H1 (cell line): ENCODE measurements around the gene RPGR. TPM values are rescaled to one million over a fixed set of nuclear protein-coding genes. Genes with fewer than 3 reads are reported as not detected.

Experiments used
- CTCF ChIA-PET: fragments of 300-600 bp; sonication (Branson Sonifier 250); formaldehyde crosslinking; loops from one replicate; lab custom pipeline; 2021; ENCODE audit not compliant: partially characterized antibody; lab: Charles Lee
- POLR2A ChIA-PET: fragments of 300-600 bp; sonication (Branson Sonifier 250); formaldehyde crosslinking; loops from one replicate; lab custom pipeline; 2021; ENCODE audit warnings: inconsistent platforms; ENCODE audit not compliant: partially characterized antibody; lab: Charles Lee
- DNase-seq, 2 experiments: peaks; one replicate each; pipeline versions ENCODE4 v3.0.0 to v3.0.0-alpha.2; 2010 to 2022; ENCODE audit warnings: low spot score in 2 of 2, low read depth in 1 of 2, mixed read lengths in 1 of 2
- FAIRE-seq: peaks from 2 replicates; lab custom pipeline; 2011; peaks lifted over from hg19 to GRCh38; lab: Jason Lieb, UNC
- H2AFZ ChIP-seq: 2 replicates; pipeline ENCODE4 v1.8.1; 2012; ENCODE audit warnings: low read length, inconsistent platforms
- H2AK5ac ChIP-seq: 2 replicates; pipeline ENCODE4 v1.6.1; 2013; ENCODE audit warnings: low read depth, low read length
- H2BK120ac ChIP-seq: replicated peaks from 2 replicates; pipeline ENCODE3; 2013; ENCODE audit warnings: low read depth, low read length, inconsistent platforms
- H2BK12ac ChIP-seq: 2 replicates; pipeline ENCODE4 v1.6.1; 2013; ENCODE audit warnings: low read depth, low read length
- H2BK15ac ChIP-seq: 2 replicates; pipeline ENCODE4 v1.6.1; 2013; ENCODE audit warnings: low read length
- H2BK20ac ChIP-seq: 2 replicates; pipeline ENCODE4 v1.6.1; 2013; ENCODE audit warnings: low read length
- H2BK5ac ChIP-seq: 2 replicates; pipeline ENCODE4 v1.6.1; 2013; ENCODE audit warnings: low read depth, low read length
- H3K14ac ChIP-seq: 2 replicates; pipeline ENCODE4 v1.6.1; 2013; ENCODE audit warnings: inconsistent platforms; ENCODE audit not compliant: insufficient read length
- H3K18ac ChIP-seq: 2 replicates; pipeline ENCODE4 v1.6.1; 2013; ENCODE audit warnings: low read length; ENCODE audit errors: extremely low read depth
- H3K23ac ChIP-seq: 2 replicates; pipeline ENCODE4 v1.6.1; 2013; ENCODE audit warnings: inconsistent platforms; ENCODE audit not compliant: insufficient read length
- H3K23me2 ChIP-seq: 2 replicates; pipeline ENCODE4 v1.6.1; 2013; ENCODE audit warnings: low read depth, low read length
- H3K27ac ChIP-seq: 2 replicates; pipeline ENCODE4 v1.6.1; 2011; ENCODE audit warnings: low read depth, low read length, inconsistent platforms
- H3K27me3 ChIP-seq, 4 experiments: replicated peaks in 1 of 4; 1 replicate in 1 of 4; 2 replicates in 3 of 4; pipeline versions ENCODE4 v1.6.1 to v1.8.1; 2011 to 2013; ENCODE audit warnings: low read length in 3 of 4, mild to moderate bottlenecking in 3 of 4, inconsistent platforms in 2 of 4, mixed read lengths in 2 of 4, moderate library complexity in 1 of 4; ENCODE audit not compliant: control insufficient read depth in 3 of 4, insufficient read depth in 3 of 4; ENCODE audit errors: extremely low read depth in 1 of 4
- H3K36me3 ChIP-seq, 4 experiments: 2 replicates each; pipeline versions ENCODE4 v1.6.1 to v1.8.1; 2011 to 2013; ENCODE audit warnings: mild to moderate bottlenecking in 4 of 4, low read length in 3 of 4, moderate library complexity in 2 of 4, control low read depth in 1 of 4, inconsistent platforms in 1 of 4; ENCODE audit not compliant: insufficient read depth in 4 of 4, control insufficient read depth in 2 of 4
- H3K4ac ChIP-seq: replicated peaks from 2 replicates; pipeline ENCODE3; 2013; ENCODE audit warnings: low read length, low read depth, mixed read lengths, inconsistent platforms; ENCODE audit not compliant: insufficient read length
- H3K4me1 ChIP-seq, 4 experiments: replicated peaks in 1 of 4; 1 replicate in 1 of 4; 2 replicates in 3 of 4; pipeline versions ENCODE4 v1.6.1 to v1.8.1; 2011 to 2013; ENCODE audit warnings: low read length in 3 of 4, inconsistent platforms in 2 of 4, mixed read lengths in 1 of 4; ENCODE audit not compliant: insufficient read depth in 4 of 4, control insufficient read depth in 3 of 4
- H3K4me2 ChIP-seq, 2 experiments: 2 replicates each; pipeline versions ENCODE4 v1.6.1 to v1.8.1; 2011 to 2013; ENCODE audit warnings: low read depth in 2 of 2, low read length in 2 of 2, control low read depth in 1 of 2, inconsistent platforms in 1 of 2, mild to moderate bottlenecking in 1 of 2; ENCODE audit not compliant: insufficient read depth in 1 of 2
- H3K4me3 ChIP-seq, 4 experiments: fragments of 200-600, 300-600 bp in 1 of 4; sonication (generic), shearing (Covaris generic), sonication (Bioruptor Twin) in 1 of 4; 2 replicates each; pipeline versions ENCODE4 v1.5.1 to v1.8.1; 2011 to 2016; ENCODE audit warnings: low read length in 4 of 4, low read depth in 3 of 4, control low read depth in 2 of 4, inconsistent platforms in 2 of 4, mild to moderate bottlenecking in 2 of 4, mixed read lengths in 1 of 4, moderate library complexity in 1 of 4; ENCODE audit not compliant: insufficient read depth in 2 of 4; ENCODE audit errors: extremely low read depth in 1 of 4
- H3K56ac ChIP-seq: replicated peaks from 2 replicates; pipeline ENCODE3; 2013; ENCODE audit warnings: low read depth, mild to moderate bottlenecking, mixed read lengths, low read length, inconsistent platforms; ENCODE audit not compliant: insufficient read length
- H3K79me1 ChIP-seq: 2 replicates; pipeline ENCODE4 v1.6.1; 2013; ENCODE audit warnings: low read depth, low read length, control low read depth
- H3K79me2 ChIP-seq, 2 experiments: 2 replicates each; pipeline versions ENCODE4 v1.6.1 to v1.8.1; 2012 to 2013; ENCODE audit warnings: low read length in 2 of 2, mild to moderate bottlenecking in 2 of 2, inconsistent platforms in 1 of 2; ENCODE audit not compliant: insufficient read depth in 2 of 2, control insufficient read depth in 1 of 2
- H3K9ac ChIP-seq, 4 experiments: replicated peaks in 1 of 4; 1 replicate in 1 of 4; 2 replicates in 3 of 4; pipeline versions ENCODE4 v1.6.1 to v1.8.1; 2011 to 2013; ENCODE audit warnings: low read depth in 3 of 4, low read length in 3 of 4, control low read depth in 2 of 4, mild to moderate bottlenecking in 2 of 4, moderate library complexity in 2 of 4, inconsistent platforms in 1 of 4; ENCODE audit errors: extremely low read depth in 1 of 4
- H3K9me3 ChIP-seq, 2 experiments: 2 replicates each; pipeline versions ENCODE4 v1.6.1 to v1.8.1; 2012 to 2013; ENCODE audit warnings: mild to moderate bottlenecking in 2 of 2, moderate library complexity in 2 of 2, control low read depth in 1 of 2, inconsistent platforms in 1 of 2, low read depth in 1 of 2, low read length in 1 of 2, mixed read lengths in 1 of 2; ENCODE audit not compliant: insufficient read depth in 2 of 2
- H4K20me1 ChIP-seq, 2 experiments: replicated peaks in 1 of 2; 2 replicates each; pipeline versions ENCODE3 to v1.8.1; 2011 to 2013; ENCODE audit warnings: inconsistent platforms in 2 of 2, low read length in 2 of 2, mild to moderate bottlenecking in 1 of 2; ENCODE audit not compliant: insufficient read depth in 2 of 2, control insufficient read depth in 1 of 2
- H4K5ac ChIP-seq: 2 replicates; pipeline ENCODE4 v1.6.1; 2013; ENCODE audit warnings: low read length, low read depth, mixed read lengths, inconsistent platforms; ENCODE audit not compliant: insufficient read length
- H4K8ac ChIP-seq: 2 replicates; pipeline ENCODE4 v1.8.0; 2013; ENCODE audit warnings: mild to moderate bottlenecking, moderate library complexity, low read length, inconsistent platforms; ENCODE audit not compliant: insufficient read depth; ENCODE audit errors: extremely low read depth
- H4K91ac ChIP-seq: replicated peaks from 2 replicates; pipeline ENCODE3; 2013; ENCODE audit warnings: low read length, mixed read lengths, inconsistent platforms; ENCODE audit not compliant: insufficient read length
- CBX5 ChIP-seq: fragments of 300-800, 300-1000 bp; sonication (generic); IDR thresholded peaks from 2 replicates; pipeline ENCODE4 v1.7.1; 2016; ENCODE audit warnings: antibody characterized with exemption, low read length, low read depth
- EP300 ChIP-seq, 2 experiments: IDR thresholded peaks; 1 replicate in 1 of 2; 2 replicates in 1 of 2; pipeline ENCODE4 v1.6.1; 2011 to 2012; ENCODE audit warnings: low read depth in 2 of 2, low read length in 2 of 2, mild to moderate bottlenecking in 2 of 2, borderline replicate concordance in 1 of 2, inconsistent platforms in 1 of 2, moderate library complexity in 1 of 2
- JUN ChIP-seq: IDR thresholded peaks from 2 replicates; pipeline ENCODE4 v1.6.1; 2011; ENCODE audit warnings: low read depth, mild to moderate bottlenecking, improper control_type of control experiment, low read length
- KDM5A ChIP-seq: fragments of 200-600 bp; IDR thresholded peaks from 2 replicates; pipeline ENCODE4 v1.7.1; 2012; ENCODE audit warnings: mild to moderate bottlenecking, low read length, inconsistent platforms, mixed read lengths
- SP2 ChIP-seq: IDR thresholded peaks from 2 replicates; pipeline ENCODE4 v1.6.1; 2012; ENCODE audit warnings: mild to moderate bottlenecking, low read length, inconsistent platforms
- WGBS, 2 experiments: shearing (Covaris generic) in 1 of 2; methylation state at CpG; one replicate each; pipeline versions ENCODE4 v1.1.6 to v1.1.7; 2013 to 2015; ENCODE audit warnings: low lambda C conversion rate in 2 of 2, mixed read lengths in 2 of 2, inconsistent platforms in 1 of 2, low coverage in 1 of 2, missing lambda C conversion rate in 1 of 2; ENCODE audit not compliant: insufficient replicate concordance in 2 of 2, insufficient coverage in 1 of 2, insufficient read length in 1 of 2; ENCODE audit errors: extremely low coverage in 1 of 2, missing lambda C conversion rate in 1 of 2; 5-methylcytosine and 5-hydroxymethylcytosine counted together
- polyA plus RNA-seq, 7 experiments: library from polyadenylated mRNA; depleted of rRNA in 3 of 7; stranded (reverse) in 5 of 7; unstranded in 2 of 7; fragments of >200 nt in 5 of 7; fragments of 200-250 nt in 2 of 7; gene quantifications; 1 replicate in 5 of 7; 2 replicates in 1 of 7; 4 replicates in 1 of 7; pipeline versions ENCODE4 v1.2.1 to v1.2.3, GENCODE V29; 2011 to 2013; ENCODE audit warnings: missing spikeins in 2 of 7, mixed read lengths in 2 of 7
- total RNA-seq: library from RNA; stranded (reverse); fragmentation: NEBNext Ultra II Directional; extraction: Animal tissue kit (Norgen Biotek cat#: 25700); gene quantifications from 2 replicates; pipeline ENCODE4 v1.2.1, GENCODE V29; 2021

RPGR gene
- total and polyA plus RNA-seq, 2 of the 8 experiments (the other 6 are each of a cell fraction or from before 2014, with no cell fraction given), result 1.6 to 10.0 TPM

DNA sequence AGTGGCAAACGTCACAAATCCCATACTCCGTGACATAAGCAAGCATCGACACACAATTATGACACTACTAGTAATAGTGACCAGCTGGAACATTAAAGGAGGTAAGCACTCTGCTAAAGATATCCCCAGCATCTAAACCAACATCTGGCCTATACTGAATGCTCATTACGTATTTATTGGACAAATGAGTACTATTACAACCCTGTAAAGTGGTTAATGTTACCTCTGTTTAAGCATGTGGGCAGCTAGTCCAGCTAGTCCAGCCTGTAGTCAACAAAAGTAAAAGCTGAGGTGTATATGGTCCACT, 419 bp upstream of the RPGR start:
- Histone ChIP-seq H2BK120ac (no peak overlapping the region), H3K27ac (no peak overlapping the region), H3K23me2 (no peaks in the 10 kb centered on the region), H2AK5ac (no peak overlapping the region), H3K4me3 (peak overlapping the region in 1 of 4 experiments; percentile 85; a peak in 2 of 8 replicates), H4K20me1 (no peaks in the 10 kb centered on the region), H3K14ac (no peak overlapping the region), H3K23ac (no peak overlapping the region), H3K79me1 (no peaks in the 10 kb centered on the region), H3K79me2 (peaks cover 0 to 8% of the 10 kb centered on the region in 2 experiments; a peak in 1 of 4 replicates), H2BK5ac (no peak overlapping the region), H3K9ac (no peak overlapping the region), H3K56ac (no peak overlapping the region), H3K4me1 (no peaks in the 10 kb centered on the region; a peak in 1 of 7 replicates), H3K27me3 (no peaks in the 10 kb centered on the region), H3K9me3 (no peaks in the 10 kb centered on the region), H3K18ac (no peak overlapping the region), H4K5ac (peak overlapping the region; percentile 52), H2BK20ac (no peak overlapping the region), H4K8ac (no peak overlapping the region), H3K4ac (no peak overlapping the region), H2BK12ac (no peak overlapping the region), H3K4me2 (peak overlapping the region in 1 of 2 experiments; percentile 59; a peak in 2 of 4 replicates), H4K91ac (no peak overlapping the region), H2AFZ (peak overlapping the region; percentile 98), H3K36me3 (no peaks in the 10 kb centered on the region), H2BK15ac (no peak overlapping the region)
- no peak for DNase-seq
- ChIA-PET CTCF (interaction anchor here (0.7 to 2.1 kb wide), 11 partner anchors 8 to 108 kb away, joined by 3 to 9 read pairs (median 3); no protein-coding TSS in a partner anchor), POLR2A (interaction anchor here (0.6 to 1.6 kb wide), 3 partner anchors 15 to 978 kb away, joined by 3 to 4 read pairs (median 3); no protein-coding TSS in a partner anchor)
- 33% methylated on average over 3 of the region's 4 CpGs; no CpG with 5 or more reads in 1 of the 2 experiments for whole genome bisulfite sequencing, 2 experiments
- FAIRE-seq, result no peak
- TF ChIP-seq EP300 (IDR thresholded peaks at IDR 0.05; ENCODE audit: borderline replicate concordance in 1 of 2, low read depth in 2 of 2, low read length in 2 of 2), result no peak
- no peak for TF ChIP-seq KDM5A
- TF ChIP-seq JUN, result no peak
- TF ChIP-seq SP2, result no peak
- no peak for TF ChIP-seq CBX5
